ENCODE results near the gene NOP14.
"Not testable (repeated sequence)": the region's sequence is repeated elsewhere in the genome, so short reads cannot be mapped to it uniquely, and the experiment has no call there.

The NOP14 gene

DNA sequence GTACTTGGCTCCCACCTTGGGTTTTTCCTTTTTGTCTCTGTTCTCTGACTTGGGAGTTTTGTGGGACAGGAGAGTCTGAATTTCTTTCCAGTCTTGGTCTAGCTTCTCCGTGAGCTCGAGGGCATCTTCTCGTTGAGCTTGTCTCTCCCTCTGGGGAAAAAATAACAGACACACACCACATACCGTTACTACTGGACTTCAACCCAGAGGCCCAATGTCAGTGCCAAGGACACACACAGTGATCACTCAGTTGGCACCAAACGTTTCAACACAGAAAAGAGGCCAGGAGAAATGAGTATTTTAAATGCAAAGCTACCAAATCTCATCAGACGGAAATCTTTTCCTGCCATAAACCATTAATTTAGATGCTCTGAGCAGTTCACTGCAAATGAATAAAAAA lies 9.7 kb downstream of the NOP14 start:
- DNase-seq (ENCODE audit: insufficient read length, low spot score) (no peak), FAIRE-seq (no peak)
- TF ChIP-seq, protein P1, sequence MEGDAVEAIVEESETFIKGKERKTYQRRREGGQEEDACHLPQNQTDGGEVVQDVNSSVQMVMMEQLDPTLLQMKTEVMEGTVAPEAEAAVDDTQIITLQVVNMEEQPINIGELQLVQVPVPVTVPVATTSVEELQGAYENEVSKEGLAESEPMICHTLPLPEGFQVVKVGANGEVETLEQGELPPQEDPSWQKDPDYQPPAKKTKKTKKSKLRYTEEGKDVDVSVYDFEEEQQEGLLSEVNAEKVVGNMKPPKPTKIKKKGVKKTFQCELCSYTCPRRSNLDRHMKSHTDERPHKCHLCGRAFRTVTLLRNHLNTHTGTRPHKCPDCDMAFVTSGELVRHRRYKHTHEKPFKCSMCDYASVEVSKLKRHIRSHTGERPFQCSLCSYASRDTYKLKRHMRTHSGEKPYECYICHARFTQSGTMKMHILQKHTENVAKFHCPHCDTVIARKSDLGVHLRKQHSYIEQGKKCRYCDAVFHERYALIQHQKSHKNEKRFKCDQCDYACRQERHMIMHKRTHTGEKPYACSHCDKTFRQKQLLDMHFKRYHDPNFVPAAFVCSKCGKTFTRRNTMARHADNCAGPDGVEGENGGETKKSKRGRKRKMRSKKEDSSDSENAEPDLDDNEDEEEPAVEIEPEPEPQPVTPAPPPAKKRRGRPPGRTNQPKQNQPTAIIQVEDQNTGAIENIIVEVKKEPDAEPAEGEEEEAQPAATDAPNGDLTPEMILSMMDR (IDR thresholded peaks at IDR 0.05; ENCODE audit: insufficient read depth, missing control alignments): no peak

DNA sequence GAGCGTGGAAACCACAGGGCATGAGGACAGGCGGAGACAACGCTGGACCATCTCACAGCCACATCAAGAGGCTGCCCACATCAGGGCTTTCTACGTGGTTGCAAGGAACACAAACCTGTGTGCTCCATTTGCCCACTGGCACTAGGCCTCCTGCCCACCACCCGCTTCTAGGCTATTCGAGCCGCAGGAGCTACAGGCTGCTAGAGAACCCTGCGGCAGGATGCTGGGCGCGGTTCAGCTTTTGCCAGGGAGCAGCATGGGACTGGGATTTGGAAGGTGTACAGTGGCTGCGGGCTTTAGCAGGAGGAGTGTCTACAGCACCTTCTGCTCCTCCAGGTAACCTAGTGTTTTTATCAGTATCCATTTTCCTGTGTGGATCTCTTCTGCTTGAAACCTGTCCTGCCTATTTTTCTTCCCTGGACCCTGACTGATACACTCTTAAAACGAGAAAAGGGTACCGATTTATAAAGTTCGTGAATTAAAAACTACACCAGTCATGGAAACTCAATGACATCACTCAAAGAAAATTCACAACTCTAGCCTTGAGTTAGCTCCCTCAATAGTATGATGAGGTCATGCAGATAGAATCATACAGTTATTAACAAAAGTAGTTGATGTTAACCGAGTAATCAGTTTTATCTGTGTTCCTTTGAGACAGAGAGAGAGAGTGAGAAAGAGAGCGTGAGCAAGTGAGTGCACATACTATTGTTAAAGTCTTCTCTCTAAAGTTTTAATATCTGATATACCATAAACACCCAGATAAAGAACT lies 12.8 kb downstream of the NOP14 start:
- TF ChIP-seq, protein P1 (IDR thresholded peaks at IDR 0.05; ENCODE audit: insufficient read depth, missing control alignments): no peak
- no peak for DNase-seq (ENCODE audit: insufficient read length, low spot score)
- FAIRE-seq: no peak

DNA sequence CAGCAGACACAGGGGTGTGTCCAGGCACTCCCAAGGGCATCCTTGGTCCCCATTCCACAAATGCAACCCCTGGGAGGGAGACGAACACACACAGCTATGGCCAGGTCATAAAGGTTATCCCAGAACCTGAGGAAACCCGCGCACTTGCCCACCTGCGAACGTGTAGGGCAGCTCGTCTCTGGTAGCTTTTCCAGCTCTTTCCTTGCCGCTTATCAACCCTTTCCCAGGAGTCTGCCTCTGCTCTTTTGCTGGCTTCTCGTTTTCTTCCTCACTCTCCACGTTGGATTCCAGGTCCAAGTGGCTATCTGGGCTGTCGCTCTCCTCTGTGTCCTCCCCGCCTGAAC lies 13.5 kb downstream of the NOP14 start:
- FAIRE-seq: no peak
- TF ChIP-seq, protein P1 (IDR thresholded peaks at IDR 0.05; ENCODE audit: insufficient read depth, missing control alignments): no peak
- peak; percentile 6 for DNase-seq (ENCODE audit: insufficient read length, low spot score)

DNA sequence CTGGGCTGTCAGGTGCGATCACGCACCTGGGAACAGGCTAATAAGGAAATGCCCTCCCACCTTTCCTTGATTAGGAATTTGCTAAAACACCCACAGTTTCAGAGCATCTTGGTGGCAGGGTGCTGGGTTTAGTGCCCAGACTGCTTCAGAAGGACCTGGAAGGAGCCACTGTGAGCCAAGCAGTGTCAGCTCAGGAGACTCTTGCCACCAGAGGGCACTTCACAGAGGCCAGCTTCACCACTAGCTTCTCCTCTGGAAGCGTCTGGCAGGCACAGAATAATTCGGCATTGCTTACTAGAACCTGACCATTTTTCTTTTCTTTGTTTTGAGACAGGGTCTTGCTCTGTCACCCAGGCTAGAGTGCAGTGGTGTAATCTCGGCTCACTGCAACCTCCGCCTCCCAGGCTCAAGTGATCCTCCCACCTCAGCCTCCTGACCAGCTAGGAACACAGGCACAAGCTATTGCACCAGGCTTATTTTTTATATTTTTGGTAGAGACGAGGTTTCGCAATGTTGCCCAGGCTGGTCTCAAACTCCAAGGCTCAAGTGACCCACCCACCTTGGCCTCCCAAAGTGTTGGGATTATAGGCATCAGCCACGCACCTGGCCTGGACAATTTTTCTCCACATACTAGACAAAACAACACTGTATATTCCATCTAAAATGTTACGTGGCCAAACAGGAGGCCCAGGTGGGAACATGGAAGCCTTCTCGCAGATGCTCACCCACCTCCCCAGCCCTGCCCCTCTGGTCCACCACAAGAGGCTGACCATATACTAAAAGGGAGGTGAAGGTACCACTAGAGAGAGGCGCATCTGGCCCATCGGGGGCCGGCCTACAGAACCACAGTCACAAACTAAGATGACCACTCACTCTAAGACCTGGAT lies 14.1 kb downstream of the NOP14 start:
- FAIRE-seq: no peak
- TF ChIP-seq, protein P1 (IDR thresholded peaks at IDR 0.05; ENCODE audit: insufficient read depth, missing control alignments): peak; percentile 36
- DNase-seq (ENCODE audit: insufficient read length, low spot score): peak; percentile 46

DNA sequence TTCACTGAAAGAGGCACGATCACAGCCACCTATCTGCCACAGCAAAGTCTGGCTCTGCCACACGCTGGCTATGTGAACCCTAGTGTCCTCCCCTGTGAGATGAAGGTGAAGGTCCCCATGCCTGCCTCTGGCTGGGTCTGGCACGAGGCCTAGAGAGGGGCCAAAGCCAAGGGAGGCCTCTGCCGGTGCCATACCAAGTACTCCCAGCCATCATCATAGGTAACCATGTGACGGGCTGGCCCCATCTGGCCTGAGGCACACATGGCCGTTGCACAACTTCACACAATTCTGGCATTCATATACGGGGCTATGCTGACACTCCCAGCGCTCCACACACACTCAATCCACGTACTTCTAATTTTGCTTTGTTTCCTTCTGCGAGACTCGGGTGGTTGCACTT lies 15.3 kb downstream of the NOP14 start:
- no peak for DNase-seq (ENCODE audit: insufficient read length, low spot score)
- TF ChIP-seq, protein P1 (IDR thresholded peaks at IDR 0.05; ENCODE audit: insufficient read depth, missing control alignments): no peak
- no peak for FAIRE-seq

DNA sequence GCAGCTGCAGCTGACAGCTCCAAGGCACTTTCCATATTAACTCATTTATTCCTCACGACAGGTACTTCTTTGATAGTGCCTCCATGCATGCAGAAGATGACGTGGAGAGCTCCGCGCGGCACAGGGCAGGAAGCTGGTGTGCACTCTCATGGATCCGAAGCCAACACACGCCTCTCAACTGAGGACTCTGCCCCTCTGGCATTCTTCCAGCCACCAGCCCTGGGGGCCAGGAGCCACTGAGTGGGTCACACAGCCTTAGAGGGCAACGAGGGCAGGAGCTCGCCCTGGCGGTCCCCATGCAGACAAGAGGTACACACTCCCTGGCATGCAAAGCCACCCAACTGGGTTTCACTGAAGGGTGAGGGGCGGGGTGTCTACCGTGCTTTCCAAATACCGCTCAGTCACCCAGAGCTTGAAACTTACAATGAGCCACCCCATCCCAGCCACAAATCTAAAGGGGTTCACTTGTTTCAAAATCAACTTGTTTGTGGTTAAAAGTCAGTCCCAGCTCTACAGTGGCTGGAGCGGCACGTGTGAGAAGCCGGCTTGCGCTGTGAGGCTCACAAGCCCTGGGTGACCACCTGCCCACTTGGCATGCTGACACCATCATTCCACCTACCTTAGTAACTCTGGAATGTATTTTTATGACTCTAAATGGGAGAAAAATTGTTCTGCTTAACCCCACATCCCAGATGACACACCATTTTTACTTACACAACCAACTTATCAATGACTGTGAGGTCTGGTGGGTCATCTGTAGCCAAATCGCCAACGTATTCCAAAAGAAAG lies 16.2 kb downstream of the NOP14 start:
- DNase-seq (ENCODE audit: insufficient read length, low spot score) (peak; percentile 4), FAIRE-seq (no peak)
- TF ChIP-seq, protein P1 (IDR thresholded peaks at IDR 0.05; ENCODE audit: insufficient read depth, missing control alignments): no peak

DNA sequence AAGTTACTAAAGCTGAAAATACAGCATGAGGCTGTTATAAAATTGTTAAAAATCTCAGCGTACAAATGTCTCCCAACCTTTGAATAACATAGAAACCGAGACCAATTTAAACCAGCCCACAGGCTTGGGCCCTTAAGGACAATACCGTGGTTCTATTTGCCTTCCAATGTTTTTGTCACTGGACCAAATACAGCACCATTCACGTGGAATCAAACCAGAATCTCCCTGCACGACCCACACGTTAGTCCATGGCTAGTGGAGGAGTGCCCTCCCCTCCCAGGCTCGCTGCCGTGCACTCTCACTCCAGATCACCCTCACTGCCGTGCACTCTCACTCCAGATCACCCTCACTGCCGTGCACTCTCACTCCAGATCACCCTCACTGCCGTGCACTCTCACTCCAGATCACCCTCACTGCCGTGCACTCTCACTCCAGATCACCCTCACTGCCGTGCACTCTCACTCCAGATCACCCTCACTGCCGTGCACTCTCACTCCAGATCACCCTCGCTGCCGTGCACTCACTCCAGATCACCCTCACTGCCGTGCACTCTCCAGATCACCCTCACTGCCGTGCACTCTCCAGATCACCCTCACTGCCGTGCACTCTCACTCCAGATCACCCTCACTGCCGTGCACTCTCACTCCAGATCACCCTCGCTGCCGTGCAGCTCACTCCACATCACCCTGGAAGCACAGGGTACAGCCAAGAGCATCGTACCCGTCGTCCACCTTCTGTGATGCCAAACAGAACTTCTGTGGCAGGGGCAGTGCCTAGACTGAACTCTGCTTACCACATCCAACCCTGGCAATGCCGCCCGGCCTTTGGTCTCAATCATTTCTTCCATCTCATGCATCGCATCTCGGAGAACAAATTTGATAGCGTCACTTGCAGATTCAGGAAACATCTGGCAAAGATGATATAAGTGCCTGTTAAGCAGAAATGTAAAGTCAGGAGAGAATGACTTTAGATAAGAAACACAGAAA lies 17.3 kb downstream of the NOP14 start:
- FAIRE-seq; DNase-seq (ENCODE audit: insufficient read length, low spot score): not testable (repeated sequence)

Measured in D721Med (cell line).